Aorta (tissue), 5 donors: ENCODE data around the gene MX2. TPM values are rescaled to one million over a fixed set of nuclear protein-coding genes. Genes with fewer than 3 reads are reported as not detected.
A peak's percentile ranks its signal among the peaks of the same experiment; 100 is the strongest.
"Not testable (repeated sequence)": the region's sequence is repeated elsewhere in the genome, so short reads cannot be mapped to it uniquely, and the experiment has no call there.

Source experiments
- ATAC-seq: fragments of 200-7000 bp; cut with Tn5 transposase; one replicate; pipeline ENCODE4 v1.9.1; 2022; ENCODE audit warnings: moderate library complexity; ENCODE audit not compliant: low FRiP score
- DNase-seq, 2 donors: peaks; one replicate each; pipeline ENCODE4 v3.0.0-alpha.2; 2020
- H3K27ac ChIP-seq, 2 donors: one replicate each; pipeline ENCODE4 v1.5.1; 2013; ENCODE audit warnings: low read length in 2 of 2, mild to moderate bottlenecking in 2 of 2, moderate library complexity in 2 of 2, control low read depth in 1 of 2, inconsistent platforms in 1 of 2, low read depth in 1 of 2
- H3K27me3 ChIP-seq, 2 donors: one replicate each; pipeline ENCODE4 v1.6.1; 2013; ENCODE audit warnings: control low read depth in 1 of 2, low read length in 1 of 2, mild to moderate bottlenecking in 1 of 2, moderate library complexity in 1 of 2; ENCODE audit not compliant: insufficient read depth in 2 of 2, control insufficient read depth in 1 of 2
- H3K36me3 ChIP-seq, 2 donors: one replicate each; pipeline ENCODE4 v1.6.1; 2013; ENCODE audit warnings: control low read depth in 1 of 2, low read length in 1 of 2, mild to moderate bottlenecking in 1 of 2; ENCODE audit not compliant: insufficient read depth in 2 of 2, control insufficient read depth in 1 of 2
- H3K4me1 ChIP-seq, 2 donors: one replicate each; pipeline ENCODE4 v1.6.1; 2013; ENCODE audit warnings: low read length in 2 of 2, control low read depth in 1 of 2, mild to moderate bottlenecking in 1 of 2, moderate library complexity in 1 of 2; ENCODE audit not compliant: insufficient read depth in 2 of 2, control insufficient read depth in 1 of 2
- H3K4me3 ChIP-seq, 2 donors: one replicate each; pipeline ENCODE4 v1.5.1; 2013; ENCODE audit warnings: low read length in 2 of 2, control low read depth in 1 of 2, mild to moderate bottlenecking in 1 of 2
- H3K9me3 ChIP-seq: one replicate; pipeline ENCODE4 v1.6.1; 2013; ENCODE audit warnings: mild to moderate bottlenecking, low read length; ENCODE audit not compliant: control insufficient read depth
- WGBS, 2 donors: extraction: QIAGEN DNeasy Blood & Tissue Kit; methylation state at CpG; one replicate each; pipeline ENCODE4 v1.1.7; 2013; 5-methylcytosine and 5-hydroxymethylcytosine counted together
- intact Hi-C, 2 donors: fragments of 100-400 bp; cut with DNase I; formaldehyde crosslinking; loops; one replicate each; pipeline versions ENCODE4 v1.14.2 to v1.15.0; 2022
- polyA plus RNA-seq, 2 donors: library from polyadenylated mRNA; stranded (reverse); fragments of 200-250 nt; gene quantifications; one replicate each; pipeline ENCODE4 v1.2.3, GENCODE V29; 2013
- total RNA-seq, 2 donors: library from RNA; stranded (reverse); fragmentation: NEBNext Ultra II Directional; extraction: Animal tissue kit (Norgen Biotek cat#: 25700); gene quantifications; one replicate each; pipeline ENCODE4 v1.2.1, GENCODE V29; 2021
- donor health status: healthy with polysubstance abuse.
- donor health status: Bipolar disorder and iron deficiency.
- donor health status: DM: no; HTN: no; CAD: no.
- donor health status: DM: no; HTN: no; CAD: no.
- donor health status: DM: yes; HTN: yes; CAD: no.

The MX2 gene
- total and polyA plus RNA-seq, 4 donors = 0.69 to 21.8 (median 12.5) TPM

- intact Hi-C loops = no loop called here
- H3K4me1 ChIP-seq = no peaks in the 10 kb centered on the region
- no peaks in the 10 kb centered on the region for H3K9me3 ChIP-seq
- DNase-seq (no peak), ATAC-seq (no peak)
- H3K36me3 ChIP-seq = no peaks in the 10 kb centered on the region
- H3K4me3 ChIP-seq = no peak overlapping the region
- H3K27me3 ChIP-seq = no peaks in the 10 kb centered on the region
- no peak overlapping the region for H3K27ac ChIP-seq
- WGBS, 2 donors = 79 to 81% methylated on average over 5 of the region's 5 CpGs
Observed at GRCh38 chr21:41411449-41412089, 49.7 kb downstream of the MX2 start.

- H3K27me3 ChIP-seq, H3K4me3 ChIP-seq, H3K27ac ChIP-seq, H3K36me3 ChIP-seq, H3K9me3 ChIP-seq, intact Hi-C loops, DNase-seq, ATAC-seq, H3K4me1 ChIP-seq: not testable (repeated sequence)
- WGBS, 2 donors = 75 to 89% methylated on average over 2 of the region's 2 CpGs
Observed at GRCh38 chr21:41417505-41417904, 55.7 kb downstream of the MX2 start.

GRCh38 chr21:41418393-41418792 lies 56.6 kb downstream of the MX2 start:
- no peak overlapping the region for H3K4me3 ChIP-seq
- no peak for DNase-seq
- no peaks in the 10 kb centered on the region for H3K4me1 ChIP-seq
- ATAC-seq = no peak
- intact Hi-C loops = no loop called here
- no peaks in the 10 kb centered on the region for H3K9me3 ChIP-seq
- H3K27ac ChIP-seq = no peak overlapping the region
- H3K36me3 ChIP-seq = no peaks in the 10 kb centered on the region
- H3K27me3 ChIP-seq = no peaks in the 10 kb centered on the region
- WGBS, 2 donors = 91 to 93% methylated on average over 6 of the region's 6 CpGs

- intact Hi-C loops = no loop called here
- Histone ChIP-seq H3K27me3 (no peaks in the 10 kb centered on the region), H3K4me1 (no peaks in the 10 kb centered on the region), H3K27ac (peak overlapping the region in 1 of 2 donors; percentile 8), H3K4me3 (no peak overlapping the region), H3K9me3 (no peaks in the 10 kb centered on the region), H3K36me3 (no peaks in the 10 kb centered on the region)
- ATAC-seq (peak; percentile 9), DNase-seq (no peak)
- WGBS, 2 donors = 96 to 97% methylated on average over 11 of the region's 11 CpGs
Observed at GRCh38 chr21:41418956-41419680, 57.3 kb downstream of the MX2 start.

- Histone ChIP-seq H3K4me1 (no peaks in the 10 kb centered on the region), H3K36me3 (no peaks in the 10 kb centered on the region), H3K4me3 (peak overlapping the region; percentile 15 to 57), H3K9me3 (no peaks in the 10 kb centered on the region), H3K27ac (peak overlapping the region in 1 of 2 donors; percentile 61), H3K27me3 (no peaks in the 10 kb centered on the region)
- intact Hi-C loops = loop anchor here (5.0 to 10.0 kb wide), 2 partner anchors 253 to 295 kb away; partner anchors contain the start of gene BACE2 (in 1 of the 2)
- WGBS, 2 donors = 5 to 7% methylated on average over 36 to 54 of the region's 54 CpGs
- DNase-seq (peak; percentile 91 to 94), ATAC-seq (peak; percentile 94)
Observed at GRCh38 chr21:41419921-41420862, 58.4 kb downstream of the MX2 start.

- not testable (repeated sequence) for ATAC-seq, H3K27ac ChIP-seq, H3K36me3 ChIP-seq, H3K27me3 ChIP-seq, H3K4me3 ChIP-seq, DNase-seq, H3K4me1 ChIP-seq, H3K9me3 ChIP-seq
- 18 to 29% methylated on average over 6 to 7 of the region's 8 CpGs for WGBS, 2 donors
- intact Hi-C loops = loop anchor here (5.0 to 10.0 kb wide), 2 partner anchors 254 to 296 kb away; partner anchors contain the start of gene BACE2 (in 1 of the 2)
Observed at GRCh38 chr21:41420998-41421397, 59.2 kb downstream of the MX2 start.

- intact Hi-C loops = loop anchor here (5.0 to 10.0 kb wide), 2 partner anchors 255 to 298 kb away; partner anchors contain the start of gene BACE2 (in 1 of the 2)
- Histone ChIP-seq H3K4me1 (no peaks in the 10 kb centered on the region), H3K36me3 (no peaks in the 10 kb centered on the region), H3K27me3 (no peaks in the 10 kb centered on the region), H3K27ac (no peak overlapping the region), H3K4me3 (no peak overlapping the region), H3K9me3 (no peaks in the 10 kb centered on the region)
- DNase-seq (no peak), ATAC-seq (no peak)
- 98% methylated on average over 19 of the region's 19 CpGs for WGBS, 2 donors
Observed at GRCh38 chr21:41422546-41423304, 60.9 kb downstream of the MX2 start.

GRCh38 chr21:41423305-41423636 lies 61.4 kb downstream of the MX2 start:
- H3K36me3 ChIP-seq, H3K27ac ChIP-seq, H3K4me3 ChIP-seq, H3K4me1 ChIP-seq, DNase-seq, H3K9me3 ChIP-seq, H3K27me3 ChIP-seq, ATAC-seq: not testable (repeated sequence)
- 88 to 90% methylated on average over 5 of the region's 5 CpGs for WGBS, 2 donors
- intact Hi-C loops = loop anchor here (5.0 to 10.0 kb wide), 2 partner anchors 256 to 298 kb away; partner anchors contain the start of gene BACE2 (in 1 of the 2)
